Fibroblast of lung (primary cell): ENCODE measurements around the gene BMS1. TPM values are rescaled to one million over a fixed set of nuclear protein-coding genes. Genes with fewer than 3 reads are reported as not detected.
"Not testable (repeated sequence)": the region's sequence is repeated elsewhere in the genome, so short reads cannot be mapped to it uniquely, and the experiment has no call there.

ENCODE experiments used
- DNase-seq, 2 donors: peaks; one replicate each; pipeline versions ENCODE4 v3.0.0 to v3.0.0-alpha.2; 2010; ENCODE audit warnings: low read depth in 2 of 2
- H2AFZ ChIP-seq: 2 replicates; pipeline ENCODE4 v1.5.1; 2012; ENCODE audit warnings: low read length, control low read depth, inconsistent platforms
- H3K27ac ChIP-seq: 2 replicates; pipeline ENCODE4 v1.5.1; 2011; ENCODE audit warnings: low read length, control low read depth; ENCODE audit not compliant: insufficient read depth
- H3K27me3 ChIP-seq: 2 replicates; pipeline ENCODE4 v1.5.1; 2011; ENCODE audit warnings: mild to moderate bottlenecking, low read length; ENCODE audit not compliant: control insufficient read depth, insufficient read depth
- H3K36me3 ChIP-seq: 2 replicates; pipeline ENCODE4 v1.5.1; 2011; ENCODE audit warnings: low read length; ENCODE audit not compliant: control insufficient read depth, insufficient read depth
- H3K4me1 ChIP-seq: 2 replicates; pipeline ENCODE4 v1.5.1; 2011; ENCODE audit warnings: low read length; ENCODE audit not compliant: control insufficient read depth, insufficient read depth; ENCODE audit errors: extremely low read depth
- H3K4me2 ChIP-seq: 2 replicates; pipeline ENCODE4 v1.5.1; 2011; ENCODE audit warnings: low read length, control low read depth; ENCODE audit not compliant: insufficient read depth; ENCODE audit errors: extremely low read depth
- H3K4me3 ChIP-seq, 4 experiments: fragments of 200-600 bp in 1 of 4; sonication (generic) in 1 of 4; replicated peaks in 1 of 4; 2 replicates each; pipeline ENCODE4 v1.5.1; 2011 to 2016; ENCODE audit warnings: low read length in 4 of 4, low read depth in 3 of 4, mild to moderate bottlenecking in 3 of 4, control low read depth in 2 of 4, inconsistent platforms in 1 of 4, mixed read lengths in 1 of 4; ENCODE audit not compliant: insufficient read depth in 1 of 4; ENCODE audit errors: control extremely low read depth in 1 of 4
- H3K79me2 ChIP-seq: 2 replicates; pipeline ENCODE4 v1.5.1; 2012; ENCODE audit warnings: mild to moderate bottlenecking, low read length, inconsistent platforms; ENCODE audit not compliant: control insufficient read depth, insufficient read depth
- H3K9ac ChIP-seq: 2 replicates; pipeline ENCODE4 v1.5.1; 2011; ENCODE audit warnings: mild to moderate bottlenecking, low read length, control low read depth; ENCODE audit not compliant: insufficient read depth
- H3K9me3 ChIP-seq: 2 replicates; pipeline ENCODE4 v1.5.1; 2012; ENCODE audit warnings: low read depth, low read length; ENCODE audit not compliant: control insufficient read depth, insufficient read depth
- H4K20me1 ChIP-seq: 2 replicates; pipeline ENCODE4 v1.5.1; 2011; ENCODE audit warnings: low read length; ENCODE audit not compliant: control insufficient read depth, insufficient read depth; ENCODE audit errors: extremely low read depth
- EZH2 ChIP-seq: IDR thresholded peaks from 2 replicates; pipeline ENCODE4 v1.5.1; 2012; ENCODE audit warnings: low read length, control low read depth, mild to moderate bottlenecking; ENCODE audit errors: missing control alignments
- polyA plus RNA-seq, 2 donors: library from polyadenylated mRNA; depleted of rRNA in 1 of 2; stranded (reverse) in 1 of 2; unstranded in 1 of 2; fragments of >200 nt; gene quantifications; 2 replicates each; pipeline ENCODE4 v1.2.1, GENCODE V29; 2011 to 2012; ENCODE audit warnings: missing spikeins in 1 of 2
- total RNA-seq: library from RNA; depleted of rRNA; stranded (reverse); fragments of >200 nt; gene quantifications from 2 replicates; pipeline ENCODE4 v1.2.1, GENCODE V29; 2014
- TF ChIP-seq, protein P1 (sequence below), 2 donors: IDR thresholded peaks in 1 of 2; conservative IDR thresholded peaks in 1 of 2; 1 replicate in 1 of 2; 2 replicates in 1 of 2; pipeline ENCODE4 v1.5.1; 2011 to 2012; ENCODE audit warnings: low read length in 2 of 2, control low read depth in 1 of 2, inconsistent platforms in 1 of 2, low read depth in 1 of 2, mild to moderate bottlenecking in 1 of 2

BMS1 gene
- total and polyA plus RNA-seq, 2 donors (not counting 1 experiment from before 2014, with no cell fraction given): 6.4 to 13.9 TPM

- no peak for DNase-seq
- H3K4me2 ChIP-seq: no peak overlapping the region
- no peaks in the 10 kb centered on the region for H3K36me3 ChIP-seq
- H3K9ac ChIP-seq: no peak overlapping the region
- H3K27me3 ChIP-seq: peaks cover 5% of the 10 kb centered on the region
- H3K4me3 ChIP-seq: no peak overlapping the region
- H3K27ac ChIP-seq: no peak overlapping the region
- no peaks in the 10 kb centered on the region for H4K20me1 ChIP-seq
- TF ChIP-seq, protein P1, sequence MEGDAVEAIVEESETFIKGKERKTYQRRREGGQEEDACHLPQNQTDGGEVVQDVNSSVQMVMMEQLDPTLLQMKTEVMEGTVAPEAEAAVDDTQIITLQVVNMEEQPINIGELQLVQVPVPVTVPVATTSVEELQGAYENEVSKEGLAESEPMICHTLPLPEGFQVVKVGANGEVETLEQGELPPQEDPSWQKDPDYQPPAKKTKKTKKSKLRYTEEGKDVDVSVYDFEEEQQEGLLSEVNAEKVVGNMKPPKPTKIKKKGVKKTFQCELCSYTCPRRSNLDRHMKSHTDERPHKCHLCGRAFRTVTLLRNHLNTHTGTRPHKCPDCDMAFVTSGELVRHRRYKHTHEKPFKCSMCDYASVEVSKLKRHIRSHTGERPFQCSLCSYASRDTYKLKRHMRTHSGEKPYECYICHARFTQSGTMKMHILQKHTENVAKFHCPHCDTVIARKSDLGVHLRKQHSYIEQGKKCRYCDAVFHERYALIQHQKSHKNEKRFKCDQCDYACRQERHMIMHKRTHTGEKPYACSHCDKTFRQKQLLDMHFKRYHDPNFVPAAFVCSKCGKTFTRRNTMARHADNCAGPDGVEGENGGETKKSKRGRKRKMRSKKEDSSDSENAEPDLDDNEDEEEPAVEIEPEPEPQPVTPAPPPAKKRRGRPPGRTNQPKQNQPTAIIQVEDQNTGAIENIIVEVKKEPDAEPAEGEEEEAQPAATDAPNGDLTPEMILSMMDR (conservative IDR thresholded peaks at IDR 0.05 in 1 of 2, IDR thresholded peaks at IDR 0.05 in 1 of 2; ENCODE audit: low read depth in 1 of 2, low read length in 2 of 2): no peak
- TF ChIP-seq EZH2: no peak
- H3K9me3 ChIP-seq: no peaks in the 10 kb centered on the region
- H3K79me2 ChIP-seq: no peaks in the 10 kb centered on the region
- no peak overlapping the region for H2AFZ ChIP-seq
- H3K4me1 ChIP-seq: no peaks in the 10 kb centered on the region
Observed at GRCh38 chr10:42867571-42867970, 85.0 kb downstream of the BMS1 start.

DNA sequence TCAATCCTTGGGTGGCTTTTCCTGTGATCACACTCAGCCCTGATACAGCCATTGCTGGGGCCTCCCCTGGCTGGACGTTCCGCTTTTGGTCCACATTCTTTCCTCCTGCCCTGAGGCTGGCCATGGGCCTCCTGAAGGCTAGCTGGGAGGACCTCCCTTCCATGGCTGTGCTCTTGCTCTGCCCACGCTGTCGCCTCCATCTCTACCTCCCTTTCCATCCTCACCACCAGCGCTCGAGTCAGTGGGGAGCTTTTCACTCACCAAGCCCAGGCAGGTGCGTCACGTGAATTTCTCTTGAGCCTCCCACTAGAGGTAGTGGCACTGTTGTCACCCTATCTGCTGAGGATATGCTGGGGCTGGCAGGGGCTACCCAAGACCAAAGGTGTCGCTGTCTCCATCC is 85.9 kb downstream of the BMS1 start:
- Histone ChIP-seq H3K36me3 (no peaks in the 10 kb centered on the region), H4K20me1 (no peaks in the 10 kb centered on the region), H3K4me1 (no peaks in the 10 kb centered on the region), H3K9ac (no peak overlapping the region), H3K4me2 (no peak overlapping the region), H3K27ac (no peak overlapping the region), H3K27me3 (peaks cover 5% of the 10 kb centered on the region), H3K9me3 (no peaks in the 10 kb centered on the region), H3K4me3 (no peak overlapping the region), H3K79me2 (no peaks in the 10 kb centered on the region), H2AFZ (no peak overlapping the region)
- TF ChIP-seq EZH2: no peak
- DNase-seq: no peak

- H3K9ac ChIP-seq: no peak overlapping the region
- no peaks in the 10 kb centered on the region for H3K36me3 ChIP-seq
- H4K20me1 ChIP-seq: no peaks in the 10 kb centered on the region
- no peaks in the 10 kb centered on the region for H3K4me1 ChIP-seq
- no peaks in the 10 kb centered on the region for H3K9me3 ChIP-seq
- peaks cover 5% of the 10 kb centered on the region for H3K27me3 ChIP-seq
- H3K27ac ChIP-seq: no peak overlapping the region
- H3K4me3 ChIP-seq: no peak overlapping the region
- no peak for DNase-seq
- no peak overlapping the region for H3K4me2 ChIP-seq
- no peaks in the 10 kb centered on the region for H3K79me2 ChIP-seq
- no peak overlapping the region for H2AFZ ChIP-seq
- TF ChIP-seq, protein P1 (conservative IDR thresholded peaks at IDR 0.05 in 1 of 2, IDR thresholded peaks at IDR 0.05 in 1 of 2; ENCODE audit: low read depth in 1 of 2, low read length in 2 of 2): no peak
- no peak for TF ChIP-seq EZH2
Observed at GRCh38 chr10:42869977-42870350, 87.4 kb downstream of the BMS1 start.

GRCh38 chr10:42871138-42871641 is 88.6 kb downstream of the BMS1 start:
- not testable (repeated sequence) for H2AFZ ChIP-seq, H3K9me3 ChIP-seq, H3K4me3 ChIP-seq, H3K27me3 ChIP-seq, H3K4me1 ChIP-seq, H3K79me2 ChIP-seq, DNase-seq, H3K36me3 ChIP-seq, H3K4me2 ChIP-seq, H3K27ac ChIP-seq, H3K9ac ChIP-seq, H4K20me1 ChIP-seq
